Epithelial cell of esophagus (primary cell): ENCODE measurements around the gene AURKA.
A peak's percentile ranks its signal among the peaks of the same experiment; 100 is the strongest.

Source experiments
- DNase-seq: peaks from one replicate; pipeline ENCODE4 v3.0.0; 2010; ENCODE audit warnings: low read depth
- H3K4me3 ChIP-seq: 2 replicates; pipeline ENCODE4 v1.5.1; 2011; ENCODE audit warnings: mild to moderate bottlenecking, low read length, control low read depth
- CTCF ChIP-seq: IDR thresholded peaks from 2 replicates; pipeline ENCODE4 v1.5.1; 2011; ENCODE audit warnings: low read depth, mild to moderate bottlenecking, low read length, control low read depth, inconsistent platforms; ENCODE audit not compliant: insufficient read depth; ENCODE audit errors: missing control alignments

Gene AURKA

GRCh38 chr20:56362833-56363413, 29.1 kb downstream of the AURKA start:
- TF ChIP-seq CTCF, result no peak
- DNase-seq, result no peak
- no peak overlapping the region for H3K4me3 ChIP-seq

- DNase-seq, result no peak
- no peak overlapping the region for H3K4me3 ChIP-seq
- TF ChIP-seq CTCF, result no peak
These were observed 30.1 kb downstream of the AURKA start for GRCh38 chr20:56361900-56362299.

- TF ChIP-seq CTCF, result no peak
- no peak overlapping the region for H3K4me3 ChIP-seq
These were observed 31.2 kb downstream of the AURKA start for GRCh38 chr20:56360908-56361205.

GRCh38 chr20:56360133-56360907, 31.7 kb downstream of the AURKA start:
- H3K4me3 ChIP-seq, result peak overlapping the region; percentile 69
- no peak for DNase-seq
- TF ChIP-seq CTCF, result peak; percentile 13

More at GRCh38 chr20:56360908-56361205, 31.2 kb downstream of the AURKA start:
- DNase-seq, result no peak

- H3K4me3 ChIP-seq, result peak overlapping the region; percentile 69
- peak; percentile 80 for DNase-seq
- TF ChIP-seq CTCF, result no peak
These were observed 32.5 kb downstream of the AURKA start for GRCh38 chr20:56359212-56360132.

GRCh38 chr20:56358600-56359211, 33.3 kb downstream of the AURKA start, which contains the start of gene FAM210B:
TSS of gene FAM210B (plus strand) at chr20:56358974. CDS start at chr20:56359006, 32 bp downstream.
- DNase-seq, result peak; percentile 91
- TF ChIP-seq CTCF, result no peak
- peak within 1 kb of the TSS; percentile 69 for H3K4me3 ChIP-seq
